GM18909 (cell line): ENCODE results near the gene CAMK2G.
A peak's percentile ranks its signal among the peaks of the same experiment; 100 is the strongest.
"Not testable (repeated sequence)": the region's sequence is repeated elsewhere in the genome, so short reads cannot be mapped to it uniquely, and the experiment has no call there.

Source experiments
- ATAC-seq: cut with Tn5 transposase; IDR thresholded peaks from one replicate; pipeline ENCODE4 v1.9.1; 2021; ENCODE audit warnings: mild to moderate bottlenecking; ENCODE audit not compliant: unreplicated experiment, poor library complexity

CAMK2G gene

DNA sequence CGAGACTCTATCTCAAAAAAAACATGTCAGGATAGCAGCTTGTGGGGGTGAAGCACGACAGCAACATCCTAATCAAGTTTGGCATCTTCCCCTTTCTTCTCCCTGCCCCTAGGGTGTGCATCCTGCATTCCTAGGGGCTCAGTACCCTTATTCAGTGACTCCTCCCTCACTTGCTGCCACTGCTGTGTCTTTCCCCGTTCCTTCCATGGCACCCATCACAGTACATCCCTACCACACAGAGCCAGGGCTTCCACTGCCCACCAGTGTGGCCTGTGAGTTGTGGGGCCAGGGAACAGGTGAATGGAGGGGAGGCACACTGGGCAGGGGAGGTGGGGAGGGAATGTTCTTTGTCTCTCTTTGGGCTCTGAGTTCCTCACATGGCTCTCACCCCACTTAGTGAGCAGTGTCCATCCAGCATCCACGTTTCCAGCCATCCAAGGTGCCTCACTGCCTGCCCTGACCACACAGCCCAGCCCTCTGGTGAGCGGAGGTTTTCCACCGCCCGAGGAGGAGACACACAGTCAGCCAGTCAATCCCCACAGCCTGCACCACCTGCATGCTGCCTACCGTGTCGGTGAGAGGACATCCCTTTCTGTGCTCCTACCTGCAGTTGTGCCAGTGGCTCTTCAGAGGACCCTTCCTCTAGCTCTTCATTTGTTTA is 74.3 kb downstream of the CAMK2G start:
- no peak for ATAC-seq

GRCh38 chr10:73798927-73799560 is 75.3 kb downstream of the CAMK2G start:
- no peak for ATAC-seq

DNA sequence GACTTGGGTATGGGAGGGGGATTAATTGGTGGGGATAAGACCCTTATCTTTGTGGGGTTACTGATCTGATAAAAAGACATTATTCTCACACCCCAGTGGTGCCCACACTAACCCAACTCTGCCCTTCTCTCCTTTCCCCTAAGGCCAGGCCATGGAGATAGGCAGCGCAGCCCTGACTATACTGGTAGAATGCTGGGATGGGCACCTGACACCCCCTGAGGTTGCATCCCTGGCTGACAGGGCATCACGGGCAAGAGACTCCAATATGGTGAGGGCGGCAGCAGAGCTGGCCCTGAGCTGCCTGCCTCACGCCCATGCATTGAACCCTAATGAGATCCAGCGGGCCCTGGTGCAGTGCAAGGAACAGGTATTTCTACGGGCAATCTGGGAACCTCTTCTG is 76.3 kb downstream of the CAMK2G start:
- no peak for ATAC-seq

DNA sequence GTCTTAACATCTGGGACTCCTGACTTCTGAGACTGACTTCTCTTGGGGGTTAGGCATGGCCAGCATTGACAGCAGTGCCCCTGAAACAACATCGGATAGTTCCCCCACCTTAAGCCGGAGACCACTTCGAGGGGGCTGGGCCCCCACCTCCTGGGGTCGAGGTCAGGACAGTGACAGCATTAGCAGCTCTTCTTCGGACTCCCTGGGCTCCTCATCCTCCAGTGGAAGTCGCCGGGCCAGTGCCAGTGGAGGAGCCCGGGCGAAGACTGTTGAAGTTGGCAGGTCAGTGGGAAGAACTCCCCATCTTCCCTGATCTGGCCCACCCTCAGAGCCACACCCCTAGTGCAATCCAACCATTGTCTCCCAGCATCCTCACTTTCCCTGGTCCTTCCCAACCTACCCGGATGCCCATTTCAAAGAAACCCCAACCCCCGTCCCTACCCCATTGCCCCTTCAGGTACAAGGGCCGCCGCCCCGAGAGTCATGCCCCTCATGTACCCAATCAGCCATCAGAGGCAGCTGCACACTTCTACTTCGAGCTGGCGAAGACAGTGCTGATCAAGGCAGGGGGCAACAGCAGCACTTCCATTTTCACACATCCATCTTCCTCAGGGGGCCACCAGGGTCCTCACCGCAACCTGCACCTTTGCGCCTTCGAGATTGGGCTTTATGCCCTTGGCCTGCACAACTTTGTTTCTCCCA is 76.9 kb downstream of the CAMK2G start:
- ATAC-seq, result no peak

GRCh38 chr10:73796766-73797165 is 77.6 kb downstream of the CAMK2G start:
- ATAC-seq, result no peak

- ATAC-seq, result not testable (repeated sequence)
Observed at GRCh38 chr10:73796035-73796434, 78.3 kb downstream of the CAMK2G start.

- not testable (repeated sequence) for ATAC-seq
Observed at GRCh38 chr10:73795491-73795890, 78.9 kb downstream of the CAMK2G start.

- ATAC-seq, result no peak
Observed at GRCh38 chr10:73793456-73793855, 80.9 kb downstream of the CAMK2G start.

DNA sequence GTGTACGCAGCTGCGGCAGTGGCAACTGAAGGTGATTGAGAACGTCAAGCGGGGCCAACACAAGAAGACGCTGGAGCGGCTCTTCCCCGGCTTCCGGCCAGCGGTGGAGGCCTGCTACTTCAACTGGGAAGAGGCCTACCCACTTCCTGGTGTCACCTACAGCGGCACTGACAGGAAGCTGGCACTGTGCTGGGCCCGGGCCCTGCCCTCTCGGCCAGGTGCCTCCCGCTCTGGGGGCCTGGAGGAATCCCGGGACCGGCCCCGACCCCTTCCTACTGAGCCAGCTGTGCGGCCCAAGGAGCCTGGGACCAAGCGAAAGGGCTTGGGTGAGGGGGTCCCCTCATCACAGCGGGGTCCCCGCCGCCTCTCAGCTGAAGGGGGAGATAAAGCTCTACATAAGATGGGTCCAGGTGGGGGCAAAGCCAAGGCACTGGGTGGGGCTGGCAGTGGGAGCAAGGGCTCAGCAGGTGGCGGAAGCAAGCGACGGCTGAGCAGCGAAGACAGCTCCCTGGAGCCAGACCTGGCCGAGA is 82.4 kb downstream of the CAMK2G start:
- no peak for ATAC-seq

DNA sequence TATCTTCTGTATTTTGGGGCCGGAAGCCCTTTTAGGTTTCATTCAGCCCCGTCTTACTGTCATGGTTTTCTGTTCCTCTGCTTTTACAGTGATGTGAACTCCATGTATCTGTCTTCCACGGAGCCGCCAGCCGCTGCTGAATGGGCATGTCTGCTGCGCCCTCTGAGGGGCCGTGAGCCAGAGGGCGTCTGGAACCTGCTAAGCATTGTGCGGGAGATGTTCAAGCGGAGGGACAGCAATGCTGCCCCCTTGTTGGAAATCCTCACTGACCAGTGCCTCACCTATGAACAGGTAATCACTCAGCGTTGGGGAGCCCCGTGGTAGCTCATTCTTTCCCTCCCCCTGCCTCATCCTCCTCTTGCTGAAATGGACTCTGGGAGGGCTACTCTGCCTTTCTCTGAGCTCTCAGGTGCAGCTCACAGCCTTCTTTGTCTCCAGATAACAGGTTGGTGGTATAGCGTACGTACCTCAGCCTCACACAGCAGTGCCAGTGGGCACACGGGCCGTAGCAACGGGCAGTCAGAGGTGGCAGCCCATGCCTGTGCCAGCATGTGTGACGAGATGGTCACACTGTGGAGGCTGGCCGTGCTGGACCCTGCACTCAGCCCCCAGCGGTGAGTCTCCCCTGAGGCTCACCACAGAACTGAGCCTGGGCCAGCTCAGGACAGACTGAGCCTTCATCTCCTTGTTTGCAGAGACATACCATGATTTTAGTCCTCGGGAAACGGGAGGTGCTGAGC is 83.3 kb downstream of the CAMK2G start:
- ATAC-seq, result no peak

DNA sequence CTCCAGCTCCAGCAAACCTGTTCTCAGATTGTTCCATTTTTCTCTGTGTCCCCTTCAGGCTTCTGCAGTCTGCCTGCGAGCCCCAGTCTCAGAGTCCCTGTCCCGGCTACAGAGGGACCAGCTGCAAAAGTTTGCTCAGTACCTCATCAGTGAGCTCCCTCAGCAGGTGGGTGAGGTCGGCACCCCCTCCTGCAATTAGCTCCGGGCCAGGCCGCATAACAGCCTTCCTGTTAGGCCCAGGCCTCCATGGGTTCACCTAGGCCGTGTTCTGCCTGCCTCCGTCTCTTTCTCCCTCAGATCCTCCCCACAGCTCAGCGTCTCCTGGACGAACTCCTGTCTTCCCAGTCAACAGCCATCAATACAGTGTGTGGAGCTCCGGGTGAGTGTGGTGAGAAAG is 84.7 kb downstream of the CAMK2G start:
- no peak for ATAC-seq

- ATAC-seq, result no peak
Observed at GRCh38 chr10:73788864-73789658, 85.3 kb downstream of the CAMK2G start.

DNA sequence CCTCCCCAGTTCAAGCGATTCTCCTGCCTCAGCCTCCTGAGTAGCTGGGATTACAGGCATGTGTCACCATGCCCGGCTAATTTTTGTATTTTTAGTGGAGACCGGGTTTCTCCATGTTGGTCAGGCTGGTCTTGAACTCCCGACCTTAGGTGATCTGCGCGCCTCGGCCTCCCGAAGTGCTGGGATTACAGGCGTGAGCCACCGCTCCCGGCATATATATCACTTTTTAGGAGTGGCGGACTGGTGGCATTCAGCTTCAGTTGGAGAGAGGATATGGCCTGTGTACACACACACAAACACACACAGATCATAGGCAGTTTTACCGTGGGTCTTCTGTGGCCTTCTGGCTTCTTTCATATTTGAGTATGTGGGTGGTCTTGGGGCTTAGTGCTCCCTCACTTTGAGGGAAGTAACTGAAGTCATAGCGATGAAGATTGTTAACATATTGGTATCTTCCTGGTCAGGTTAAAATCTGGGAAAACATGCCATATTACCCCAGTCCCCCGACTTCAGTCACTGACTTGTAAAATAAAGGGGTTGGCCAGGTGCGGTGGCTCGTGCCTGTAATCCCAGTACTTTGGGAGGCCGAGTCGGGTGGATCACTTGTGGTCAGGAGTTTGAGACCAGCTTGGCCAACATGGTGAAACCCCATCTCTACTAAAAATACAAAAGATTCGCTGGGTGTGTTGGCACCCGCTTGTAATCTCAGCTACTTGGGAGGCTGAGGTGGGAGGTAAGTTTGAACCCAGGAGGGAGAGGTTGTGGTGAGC is 87.1 kb downstream of the CAMK2G start:
- ATAC-seq, result not testable (repeated sequence)

- ATAC-seq, result no peak
Observed at GRCh38 chr10:73786512-73786885, 87.9 kb downstream of the CAMK2G start.

DNA sequence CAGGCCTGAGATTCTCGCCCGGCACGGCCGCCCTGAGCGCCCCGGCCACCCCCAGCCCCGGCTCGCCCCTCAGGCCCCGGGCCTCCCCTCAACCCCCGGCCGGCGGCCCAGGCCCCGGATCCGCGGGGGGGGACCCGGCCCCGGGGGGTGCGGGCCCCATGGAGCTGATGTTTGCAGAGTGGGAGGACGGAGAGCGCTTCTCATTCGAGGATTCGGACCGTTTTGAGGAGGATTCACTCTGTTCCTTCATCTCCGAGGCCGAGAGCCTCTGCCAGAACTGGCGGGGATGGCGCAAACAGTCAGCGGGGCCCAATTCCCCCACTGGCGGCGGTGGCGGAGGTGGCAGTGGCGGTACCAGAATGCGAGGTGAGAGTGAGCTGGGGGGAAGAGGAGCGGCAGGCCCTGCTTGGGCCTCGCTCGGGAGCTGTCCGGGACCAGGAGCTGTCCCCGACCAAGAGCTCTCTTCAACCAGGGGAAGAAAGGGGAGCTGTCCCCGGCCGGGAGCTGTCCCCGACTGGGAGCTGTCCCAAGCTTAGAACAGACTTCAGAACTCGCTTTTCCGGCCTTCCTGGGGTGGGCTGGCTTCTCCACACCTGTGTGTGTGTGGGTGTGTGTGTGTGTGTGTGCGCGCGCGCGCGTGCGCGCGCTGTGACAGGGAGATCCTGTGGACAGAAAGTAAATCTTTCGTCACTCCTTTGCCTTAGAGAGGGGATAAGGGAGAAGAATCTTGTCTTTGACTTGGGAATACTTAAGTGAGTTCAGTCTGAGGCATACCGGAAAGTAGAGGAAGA is 88.4 kb downstream of the CAMK2G start:
- peak; percentile 5 for ATAC-seq

DNA sequence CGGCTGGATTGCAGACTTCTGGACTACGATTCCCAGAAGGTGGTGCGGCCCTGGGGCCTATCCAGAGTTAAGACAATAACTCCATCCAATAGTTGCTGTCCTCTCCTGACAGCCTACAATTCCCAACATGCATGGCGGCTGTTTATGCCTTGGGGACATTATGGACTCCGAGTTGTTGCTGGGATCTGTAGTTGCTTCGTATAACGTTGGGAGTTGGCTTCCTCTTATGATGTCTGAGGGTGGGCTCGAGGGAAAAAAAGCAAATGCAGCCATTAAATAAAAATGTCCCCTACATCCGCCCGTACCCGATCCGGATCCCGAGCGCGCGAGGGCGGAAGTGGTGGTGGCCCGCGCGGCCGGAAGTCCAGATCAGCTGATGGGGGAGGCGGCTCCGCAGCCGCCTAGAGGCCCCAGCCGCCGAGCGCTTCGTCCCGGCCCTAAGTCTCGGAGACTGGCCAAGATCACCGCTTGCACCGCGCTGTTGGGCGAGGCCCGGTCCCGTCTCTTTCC is 89.1 kb downstream of the CAMK2G start, which contains the start of gene ZSWIM8:
Gene ZSWIM8 (plus strand): TSS at position 396 of the 510 bp plus-strand sequence. CDS start 273 bp downstream, outside the sequence.
- ATAC-seq, result peak; percentile 75

- ATAC-seq, result no peak
Observed at GRCh38 chr10:73782749-73783085, 91.6 kb downstream of the CAMK2G start.
